Keratinocyte (primary cell): ENCODE measurements around the gene GFI1B. TPM values are rescaled to one million over a fixed set of nuclear protein-coding genes. Genes with fewer than 3 reads are reported as not detected.

ENCODE experiments used
- DNase-seq: peaks from one replicate; pipeline ENCODE4 v3.0.0-alpha.2; 2011; ENCODE audit warnings: low read depth, missing footprints, low spot score
- FAIRE-seq: peaks from 2 replicates; lab custom pipeline; 2011; peaks lifted over from hg19 to GRCh38; lab: Jason Lieb, UNC
- H2AFZ ChIP-seq: 2 replicates; pipeline ENCODE4 v1.6.0; 2012; ENCODE audit warnings: low read length, control low read depth, inconsistent platforms; ENCODE audit not compliant: control insufficient read depth
- H3K27ac ChIP-seq: 2 replicates; pipeline ENCODE4 v1.5.1; 2011; ENCODE audit warnings: low read length; ENCODE audit not compliant: control insufficient read depth, insufficient read depth
- H3K27me3 ChIP-seq: 3 replicates; pipeline ENCODE4 v1.6.0; 2011; ENCODE audit warnings: low read length; ENCODE audit not compliant: control insufficient read depth, insufficient read depth; ENCODE audit errors: extremely low read depth
- H3K36me3 ChIP-seq, 2 experiments: 2 replicates in 1 of 2; 3 replicates in 1 of 2; pipeline ENCODE4 v1.5.1; 2011; ENCODE audit warnings: low read length in 2 of 2, mild to moderate bottlenecking in 1 of 2; ENCODE audit not compliant: control insufficient read depth in 2 of 2, insufficient read depth in 2 of 2; ENCODE audit errors: extremely low read depth in 1 of 2
- H3K4me1 ChIP-seq: 3 replicates; pipeline ENCODE4 v1.5.1; 2011; ENCODE audit warnings: low read length; ENCODE audit not compliant: control insufficient read depth, insufficient read depth; ENCODE audit errors: extremely low read depth
- H3K4me2 ChIP-seq: 3 replicates; pipeline ENCODE4 v1.6.0; 2011; ENCODE audit warnings: low read depth, low read length; ENCODE audit not compliant: control insufficient read depth, insufficient read depth; ENCODE audit errors: extremely low read depth
- H3K4me3 ChIP-seq, 3 experiments: fragments of 200-600 bp in 1 of 3; sonication (generic) in 1 of 3; 2 replicates in 2 of 3; 3 replicates in 1 of 3; pipeline ENCODE4 v1.5.1; 2011 to 2016; ENCODE audit warnings: low read length in 3 of 3, mild to moderate bottlenecking in 3 of 3, control low read depth in 2 of 3, inconsistent platforms in 1 of 3, low read depth in 1 of 3, mixed read lengths in 1 of 3, mixed run types in 1 of 3, moderate library complexity in 1 of 3; ENCODE audit not compliant: control insufficient read depth in 2 of 3, insufficient read depth in 2 of 3; ENCODE audit errors: extremely low read depth in 1 of 3
- H3K79me2 ChIP-seq: 2 replicates; pipeline ENCODE4 v1.6.0; 2012; ENCODE audit warnings: low read length; ENCODE audit not compliant: control insufficient read depth, insufficient read depth
- H3K9ac ChIP-seq: 3 replicates; pipeline ENCODE4 v1.6.0; 2011; ENCODE audit warnings: low read length; ENCODE audit not compliant: control insufficient read depth, insufficient read depth; ENCODE audit errors: extremely low read depth
- H3K9me1 ChIP-seq: 3 replicates; pipeline ENCODE4 v1.6.0; 2011; ENCODE audit warnings: low read length; ENCODE audit not compliant: control insufficient read depth, insufficient read depth; ENCODE audit errors: extremely low read depth
- H3K9me3 ChIP-seq: 2 replicates; pipeline ENCODE4 v1.5.1; 2012; ENCODE audit warnings: low read depth, low read length; ENCODE audit not compliant: control insufficient read depth
- H4K20me1 ChIP-seq: 3 replicates; pipeline ENCODE4 v1.6.0; 2011; ENCODE audit warnings: low read length; ENCODE audit not compliant: control insufficient read depth, insufficient read depth; ENCODE audit errors: extremely low read depth
- CTCF ChIP-seq, 3 experiments: IDR thresholded peaks in 1 of 3; conservative IDR thresholded peaks in 1 of 3; optimal IDR thresholded peaks in 1 of 3; 2 replicates in 2 of 3; 3 replicates in 1 of 3; pipeline versions ENCODE3 to v1.5.1; 2011; ENCODE audit warnings: low read length in 3 of 3, mild to moderate bottlenecking in 3 of 3, moderate library complexity in 2 of 3, control low read depth in 1 of 3, inconsistent platforms in 1 of 3; ENCODE audit not compliant: insufficient read depth in 2 of 3; ENCODE audit errors: extremely low read depth in 1 of 3
- EZH2 ChIP-seq: IDR thresholded peaks from one replicate; pipeline ENCODE4 v1.6.1; 2012; ENCODE audit warnings: inconsistent platforms, mild to moderate bottlenecking, low read length, moderate library complexity
- dilution Hi-C: fragments of 300-500 bp; cut with MboI; formaldehyde crosslinking; loops from one replicate; pipeline ENCODE4 v1.7.0; 2020; ENCODE audit warnings: low sequenced_read_pairs; ENCODE audit not compliant: extremely low pct_ligation_motif_present
- polyA plus RNA-seq, 5 experiments: library from polyadenylated mRNA; depleted of rRNA in 3 of 5; stranded (reverse) in 3 of 5; stranded (forward) in 1 of 5; unstranded in 1 of 5; fragments of >200 nt; gene quantifications; 1 replicate in 1 of 5; 2 replicates in 3 of 5; 3 replicates in 1 of 5; pipeline versions ENCODE4 v1.2.1 to v1.2.3, GENCODE V29; 2011 to 2012; ENCODE audit warnings: missing spikeins in 2 of 5, low read depth in 1 of 5, low replicate concordance in 1 of 5

GFI1B gene
- polyA plus RNA-seq, 1 donor (not counting 4 experiments of a cell fraction or from before 2014, with no cell fraction given) = not detected

GRCh38 chr9:132995879-132996278, 17.4 kb downstream of the GFI1B start:
- peaks cover 22% of the 10 kb centered on the region for H3K4me1 ChIP-seq
- no peak overlapping the region for H3K27ac ChIP-seq
- no peak overlapping the region for H3K4me3 ChIP-seq
- no peaks in the 10 kb centered on the region for H4K20me1 ChIP-seq
- H3K4me2 ChIP-seq = no peak overlapping the region
- no peaks in the 10 kb centered on the region for H3K79me2 ChIP-seq
- H3K27me3 ChIP-seq = peaks cover 26% of the 10 kb centered on the region
- H3K36me3 ChIP-seq = no peaks in the 10 kb centered on the region
- no peak overlapping the region for H3K9ac ChIP-seq
- no peaks in the 10 kb centered on the region for H3K9me3 ChIP-seq
- no peaks in the 10 kb centered on the region for H3K9me1 ChIP-seq
- no peak for FAIRE-seq
- dilution Hi-C loops = no loop called here
- no peak for DNase-seq
- TF ChIP-seq EZH2 (no peak), CTCF (optimal IDR thresholded peaks at IDR 0.05 in 1 of 3, IDR thresholded peaks at IDR 0.05 in 1 of 3, conservative IDR thresholded peaks at IDR 0.05 in 1 of 3; ENCODE audit: extremely low read depth in 1 of 3, insufficient read depth in 2 of 3, low read length in 3 of 3) (no peak)
- no peak overlapping the region for H2AFZ ChIP-seq

GRCh38 chr9:132996526-132996925, 18.0 kb downstream of the GFI1B start:
- no peak overlapping the region for H3K4me3 ChIP-seq
- no peaks in the 10 kb centered on the region for H4K20me1 ChIP-seq
- DNase-seq = no peak
- H3K9me3 ChIP-seq = no peaks in the 10 kb centered on the region
- H3K27me3 ChIP-seq = peaks cover 24% of the 10 kb centered on the region
- H3K36me3 ChIP-seq = no peaks in the 10 kb centered on the region
- H3K9me1 ChIP-seq = no peaks in the 10 kb centered on the region
- no peak overlapping the region for H3K27ac ChIP-seq
- H3K4me1 ChIP-seq = peaks cover 22% of the 10 kb centered on the region
- no peak for TF ChIP-seq CTCF (optimal IDR thresholded peaks at IDR 0.05 in 1 of 3, IDR thresholded peaks at IDR 0.05 in 1 of 3, conservative IDR thresholded peaks at IDR 0.05 in 1 of 3; ENCODE audit: extremely low read depth in 1 of 3, insufficient read depth in 2 of 3, low read length in 3 of 3)
- H3K4me2 ChIP-seq = no peak overlapping the region
- dilution Hi-C loops = no loop called here
- FAIRE-seq = no peak
- no peak overlapping the region for H2AFZ ChIP-seq
- no peaks in the 10 kb centered on the region for H3K79me2 ChIP-seq
- no peak overlapping the region for H3K9ac ChIP-seq
